Spleen (tissue), 11 donors: ENCODE measurements around the gene CEACAM20. TPM values are rescaled to one million over a fixed set of nuclear protein-coding genes. Genes with fewer than 3 reads are reported as not detected.
"Not testable (repeated sequence)": the region's sequence is repeated elsewhere in the genome, so short reads cannot be mapped to it uniquely, and the experiment has no call there.

ENCODE experiments used
- DNase-seq: peaks from one replicate; pipeline ENCODE4 v3.0.0-alpha.2; 2020
- H3K27ac ChIP-seq, 8 donors: fragments of 200-600 bp; sonication (generic) in 7 of 8; 1 replicate in 4 of 8; 2 replicates in 4 of 8; pipeline versions ENCODE4 v1.5.0 to v1.8.0; 2016 to 2021; ENCODE audit warnings: inconsistent platforms in 4 of 8, mild to moderate bottlenecking in 4 of 8, moderate library complexity in 1 of 8
- H3K27me3 ChIP-seq, 7 donors: fragments of 200-600 bp; sonication (generic) in 6 of 7; replicated peaks in 1 of 7; 1 replicate in 4 of 7; 2 replicates in 3 of 7; pipeline versions ENCODE4 v1.5.0 to v1.8.0; 2016 to 2021; ENCODE audit warnings: inconsistent platforms in 3 of 7, mild to moderate bottlenecking in 1 of 7
- H3K36me3 ChIP-seq, 6 donors: fragments of 200-600 bp; sonication (generic) in 5 of 6; 1 replicate in 4 of 6; 2 replicates in 2 of 6; pipeline versions ENCODE4 v1.5.0 to v1.8.0; 2016 to 2021; ENCODE audit warnings: inconsistent platforms in 2 of 6
- H3K4me1 ChIP-seq, 6 donors: fragments of 200-600 bp; sonication (generic) in 5 of 6; 1 replicate in 3 of 6; 2 replicates in 3 of 6; pipeline versions ENCODE4 v1.5.0 to v1.8.0; 2016 to 2021; ENCODE audit warnings: inconsistent platforms in 3 of 6
- H3K4me3 ChIP-seq, 8 donors: fragments of 200-600 bp; sonication (generic) in 7 of 8; 1 replicate in 4 of 8; 2 replicates in 4 of 8; pipeline versions ENCODE4 v1.5.0 to v1.8.0; 2016 to 2021; ENCODE audit warnings: inconsistent platforms in 4 of 8, mild to moderate bottlenecking in 4 of 8, moderate library complexity in 2 of 8
- H3K9me3 ChIP-seq, 8 donors: fragments of 200-600 bp; sonication (generic) in 7 of 8; 1 replicate in 4 of 8; 2 replicates in 4 of 8; pipeline versions ENCODE4 v1.5.0 to v1.8.0; 2016 to 2021; ENCODE audit warnings: inconsistent platforms in 4 of 8
- CTCF ChIP-seq, 11 experiments: fragments of 200-600 bp in 7 of 11; fragments of 450-650 bp in 4 of 11; sonication (generic) in 4 of 11; IDR thresholded peaks in 8 of 11; conservative IDR thresholded peaks in 3 of 11; 1 replicate in 7 of 11; 2 replicates in 4 of 11; pipeline versions ENCODE4 v1.4.0 to v1.8.0; 2016 to 2021; ENCODE audit warnings: antibody characterized with exemption in 11 of 11, inconsistent platforms in 4 of 11, mild to moderate bottlenecking in 1 of 11
- POLR2A ChIP-seq, 3 donors: fragments of 450-650 bp; IDR thresholded peaks; one replicate each; pipeline ENCODE4 v1.5.1; 2017; ENCODE audit warnings: antibody characterized with exemption in 3 of 3, mild to moderate bottlenecking in 1 of 3
- POLR2AphosphoS5 ChIP-seq, 3 donors: sonication (generic); formaldehyde crosslinking; IDR thresholded peaks; one replicate each; pipeline ENCODE4 v1.5.1; 2017; ENCODE audit warnings: antibody characterized with exemption in 3 of 3
- whole genome bisulfite sequencing, 5 donors: extraction: QIAGEN DNeasy Blood & Tissue Kit in 3 of 5; methylation state at CpG; one replicate each; pipeline versions ENCODE4 v1.1.5 to v1.1.7; 2013 to 2018; 5-methylcytosine and 5-hydroxymethylcytosine counted together
- intact Hi-C: fragments of 100-400 bp; cut with DNase I; formaldehyde crosslinking; loops from one replicate; pipeline ENCODE4 v1.15.0; 2023; ENCODE audit warnings: low total_unique reads
- polyA plus RNA-seq, 3 donors: library from polyadenylated mRNA; stranded (reverse); fragments of 200-250 nt; gene quantifications; one replicate each; pipeline ENCODE4 v1.2.1, GENCODE V29; 2013
- total RNA-seq, 7 donors: library from RNA; depleted of rRNA in 3 of 7; stranded (reverse); fragments of >200 nt in 3 of 7; fragmentation: NEBNext Ultra II Directional in 4 of 7; extraction: Animal tissue kit (Norgen Biotek cat#: 25700) in 4 of 7; gene quantifications; one replicate each; pipeline versions ENCODE4 v1.1.0 to v1.2.1, GENCODE V29; 2016 to 2021
- donor health status: healthy with polysubstance abuse.
- donor health status: DM: no; HTN: no; CAD: no; lungs with moderate emphysema.
- donor health status: DM: no; HTN: no; CAD: no.
- donor health status: Bipolar disorder and iron deficiency.
- donor health status: healthy.
- donor health status: DM: no; HTN: no; CAD: no.
- donor health status: DM: yes; HTN: yes; CAD: no.

CEACAM20 gene
- total and polyA plus RNA-seq, 10 donors = not detected

GRCh38 chr19:44540736-44541135 lies 11.3 kb upstream of the CEACAM20 start:
- Histone ChIP-seq H3K27me3 (peaks cover 0 to 5% (median 0%) of the 10 kb centered on the region in 7 donors), H3K27ac (no peak overlapping the region), H3K4me3 (no peak overlapping the region), H3K4me1 (no peaks in the 10 kb centered on the region), H3K36me3 (no peaks in the 10 kb centered on the region), H3K9me3 (peaks cover 0 to 19% (median 4%) of the 10 kb centered on the region in 8 donors)
- 70 to 82% (median 73%) methylated on average over 5 to 8 of the region's 8 CpGs for WGBS, 5 donors
- TF ChIP-seq POLR2A (IDR thresholded peaks at IDR 0.05) (no peak), POLR2AphosphoS5 (IDR thresholded peaks at IDR 0.05) (no peak), CTCF (IDR thresholded peaks at IDR 0.05 in 8 of 11, conservative IDR thresholded peaks at IDR 0.05 in 3 of 11) (no peak)
- DNase-seq = no peak
- intact Hi-C loops = no loop called here

GRCh38 chr19:44539991-44540390 lies 10.5 kb upstream of the CEACAM20 start:
- peaks cover 0 to 5% (median 0%) of the 10 kb centered on the region in 7 donors for H3K27me3 ChIP-seq
- no peak for DNase-seq
- no peak overlapping the region for H3K4me3 ChIP-seq
- no peaks in the 10 kb centered on the region for H3K36me3 ChIP-seq
- no peak overlapping the region for H3K27ac ChIP-seq
- peaks cover 0 to 27% (median 7%) of the 10 kb centered on the region in 8 donors for H3K9me3 ChIP-seq
- WGBS, 5 donors = 71 to 85% (median 80%) methylated on average over 6 of the region's 6 CpGs
- intact Hi-C loops = no loop called here
- no peaks in the 10 kb centered on the region for H3K4me1 ChIP-seq
- TF ChIP-seq CTCF (IDR thresholded peaks at IDR 0.05 in 8 of 11, conservative IDR thresholded peaks at IDR 0.05 in 3 of 11) (no peak), POLR2AphosphoS5 (IDR thresholded peaks at IDR 0.05) (no peak), POLR2A (IDR thresholded peaks at IDR 0.05) (no peak)

- Histone ChIP-seq H3K27ac (no peak overlapping the region), H3K36me3 (no peaks in the 10 kb centered on the region), H3K4me3 (no peak overlapping the region), H3K4me1 (no peaks in the 10 kb centered on the region), H3K9me3 (peaks cover 0 to 33% (median 7%) of the 10 kb centered on the region in 8 donors), H3K27me3 (peaks cover 0 to 6% (median 0%) of the 10 kb centered on the region in 7 donors)
- no peak for DNase-seq
- WGBS, 5 donors = 66 to 74% (median 71%) methylated on average over 11 of the region's 11 CpGs
- intact Hi-C loops = no loop called here
- TF ChIP-seq POLR2AphosphoS5 (IDR thresholded peaks at IDR 0.05) (no peak), CTCF (IDR thresholded peaks at IDR 0.05 in 8 of 11, conservative IDR thresholded peaks at IDR 0.05 in 3 of 11) (no peak), POLR2A (IDR thresholded peaks at IDR 0.05) (no peak)
Observed at GRCh38 chr19:44539236-44539826, 9.9 kb upstream of the CEACAM20 start.

GRCh38 chr19:44535361-44535760 lies 5.9 kb upstream of the CEACAM20 start:
- H3K36me3 ChIP-seq, intact Hi-C loops, H3K27ac ChIP-seq, H3K4me1 ChIP-seq, H3K4me3 ChIP-seq, DNase-seq: not testable (repeated sequence)
- Histone ChIP-seq H3K27me3 (peaks cover 0 to 36% (median 0%) of the 10 kb centered on the region in 7 donors), H3K9me3 (peaks cover 0 to 47% (median 7%) of the 10 kb centered on the region in 8 donors)
- WGBS, 5 donors = 43 to 60% (median 54%) methylated on average over 3 of the region's 3 CpGs
